Activated CD4-positive, alpha-beta T cell treated with anti-CD3 and anti-CD28 coated beads, Interleukin-2, amount 10 ng/mL, durations not matched to agents 24 days and 14 days (primary cell): ENCODE data around the gene NXPE2. TPM values are rescaled to one million over a fixed set of nuclear protein-coding genes. Genes with fewer than 3 reads are reported as not detected.

ENCODE experiments used
- DNase-seq: peaks from one replicate; pipeline ENCODE4 v3.0.0; 2022
- H3K27ac Mint-ChIP-seq: one replicate; pipeline ENCODE4 v1.8.0; 2022; ENCODE audit warnings: mild to moderate bottlenecking, mixed read lengths
- H3K27me3 Mint-ChIP-seq: one replicate; pipeline ENCODE4 v1.8.0; 2022; ENCODE audit warnings: mixed read lengths
- H3K36me3 Mint-ChIP-seq: one replicate; pipeline ENCODE4 v1.8.0; 2022; ENCODE audit warnings: low read depth, mild to moderate bottlenecking, mixed read lengths
- H3K4me1 Mint-ChIP-seq: one replicate; pipeline ENCODE4 v1.8.0; 2021; ENCODE audit warnings: mixed read lengths
- H3K4me3 Mint-ChIP-seq: one replicate; pipeline ENCODE4 v1.8.0; 2022; ENCODE audit warnings: mild to moderate bottlenecking, moderate library complexity, mixed read lengths
- H3K9me3 Mint-ChIP-seq: one replicate; pipeline ENCODE4 v1.8.0; 2021; ENCODE audit warnings: mixed read lengths
- intact Hi-C: fragments of 100-400 bp; cut with micrococcal nuclease; formaldehyde crosslinking; loops from one replicate; pipeline ENCODE4 v1.15.1; 2023
- total RNA-seq: library from RNA; stranded (reverse); gene quantifications from 2 replicates; pipeline ENCODE4 v1.2.3, GENCODE V29; 2022

Gene NXPE2
- total RNA-seq, 1 donor from 2014 or later, result not detected

- Mint-ChIP-seq H3K4me3 (no peak overlapping the region), H3K27me3 (peaks cover 2% of the 10 kb centered on the region), H3K9me3 (no peaks in the 10 kb centered on the region), H3K27ac (no peak overlapping the region), H3K4me1 (no peaks in the 10 kb centered on the region), H3K36me3 (no peaks in the 10 kb centered on the region)
- intact Hi-C loops, result no loop called here
- no peak for DNase-seq
Measured at GRCh38 chr11:114705280-114706024, 27.1 kb downstream of the NXPE2 start.

- Mint-ChIP-seq H3K27me3 (peaks cover 2% of the 10 kb centered on the region), H3K4me3 (no peak overlapping the region), H3K9me3 (no peaks in the 10 kb centered on the region), H3K4me1 (no peaks in the 10 kb centered on the region), H3K27ac (no peak overlapping the region), H3K36me3 (no peaks in the 10 kb centered on the region)
- intact Hi-C loops, result no loop called here
- no peak for DNase-seq
Measured at GRCh38 chr11:114709960-114710359, 31.6 kb downstream of the NXPE2 start.

- Mint-ChIP-seq H3K4me1 (no peaks in the 10 kb centered on the region), H3K9me3 (no peaks in the 10 kb centered on the region), H3K4me3 (no peak overlapping the region), H3K27me3 (no peaks in the 10 kb centered on the region), H3K27ac (no peak overlapping the region), H3K36me3 (no peaks in the 10 kb centered on the region)
- no peak for DNase-seq
- intact Hi-C loops, result no loop called here
Measured at GRCh38 chr11:114713756-114714155, 35.4 kb downstream of the NXPE2 start.

- intact Hi-C loops, result no loop called here
- H3K9me3 Mint-ChIP-seq, result no peaks in the 10 kb centered on the region
- no peaks in the 10 kb centered on the region for H3K4me1 Mint-ChIP-seq
- DNase-seq, result no peak
- peaks cover 5% of the 10 kb centered on the region for H3K27me3 Mint-ChIP-seq
- no peaks in the 10 kb centered on the region for H3K36me3 Mint-ChIP-seq
- no peak overlapping the region for H3K4me3 Mint-ChIP-seq
- H3K27ac Mint-ChIP-seq, result no peak overlapping the region
Measured at GRCh38 chr11:114719562-114719961, 41.2 kb downstream of the NXPE2 start.

- H3K4me3 Mint-ChIP-seq, result no peak overlapping the region
- intact Hi-C loops, result no loop called here
- no peak for DNase-seq
- H3K27ac Mint-ChIP-seq, result no peak overlapping the region
- H3K9me3 Mint-ChIP-seq, result no peaks in the 10 kb centered on the region
- peaks cover 5% of the 10 kb centered on the region for H3K27me3 Mint-ChIP-seq
- H3K4me1 Mint-ChIP-seq, result no peaks in the 10 kb centered on the region
- H3K36me3 Mint-ChIP-seq, result no peaks in the 10 kb centered on the region
Measured at GRCh38 chr11:114724916-114725524, 46.7 kb downstream of the NXPE2 start.

- H3K27ac Mint-ChIP-seq, result no peak overlapping the region
- peaks cover 5% of the 10 kb centered on the region for H3K27me3 Mint-ChIP-seq
- H3K9me3 Mint-ChIP-seq, result no peaks in the 10 kb centered on the region
- no peaks in the 10 kb centered on the region for H3K36me3 Mint-ChIP-seq
- intact Hi-C loops, result no loop called here
- no peaks in the 10 kb centered on the region for H3K4me1 Mint-ChIP-seq
- DNase-seq, result no peak
- no peak overlapping the region for H3K4me3 Mint-ChIP-seq
Measured at GRCh38 chr11:114725623-114726022, 47.3 kb downstream of the NXPE2 start.

GRCh38 chr11:114736806-114737205 lies 58.5 kb downstream of the NXPE2 start:
- H3K4me1 Mint-ChIP-seq, result no peaks in the 10 kb centered on the region
- no peak overlapping the region for H3K4me3 Mint-ChIP-seq
- no peaks in the 10 kb centered on the region for H3K9me3 Mint-ChIP-seq
- no peak overlapping the region for H3K27ac Mint-ChIP-seq
- peaks cover 3% of the 10 kb centered on the region for H3K27me3 Mint-ChIP-seq
- no peaks in the 10 kb centered on the region for H3K36me3 Mint-ChIP-seq
- intact Hi-C loops, result loop anchor here (5.0 kb wide), 1 partner anchor 1540 kb away; no protein-coding TSS in a partner anchor
- DNase-seq, result no peak

GRCh38 chr11:114738954-114739353 lies 60.6 kb downstream of the NXPE2 start:
- H3K9me3 Mint-ChIP-seq, result no peaks in the 10 kb centered on the region
- peak; percentile 80 for DNase-seq
- peaks cover 3% of the 10 kb centered on the region for H3K27me3 Mint-ChIP-seq
- H3K27ac Mint-ChIP-seq, result no peak overlapping the region
- H3K36me3 Mint-ChIP-seq, result no peaks in the 10 kb centered on the region
- no peak overlapping the region for H3K4me3 Mint-ChIP-seq
- intact Hi-C loops, result loop anchor here (5.0 kb wide), 1 partner anchor 1538 kb away; no protein-coding TSS in a partner anchor
- no peaks in the 10 kb centered on the region for H3K4me1 Mint-ChIP-seq

GRCh38 chr11:114745150-114745671 lies 66.9 kb downstream of the NXPE2 start:
- no peak for DNase-seq
- Mint-ChIP-seq H3K27me3 (peaks cover 3% of the 10 kb centered on the region), H3K27ac (no peak overlapping the region), H3K36me3 (no peaks in the 10 kb centered on the region), H3K4me1 (no peaks in the 10 kb centered on the region), H3K9me3 (no peaks in the 10 kb centered on the region), H3K4me3 (no peak overlapping the region)
- intact Hi-C loops, result no loop called here

GRCh38 chr11:114746013-114746412 lies 67.7 kb downstream of the NXPE2 start:
- Mint-ChIP-seq H3K27ac (no peak overlapping the region), H3K27me3 (peaks cover 3% of the 10 kb centered on the region), H3K9me3 (no peaks in the 10 kb centered on the region), H3K4me3 (no peak overlapping the region), H3K36me3 (no peaks in the 10 kb centered on the region), H3K4me1 (no peaks in the 10 kb centered on the region)
- no peak for DNase-seq
- intact Hi-C loops, result no loop called here

Other genes with a start within 250 kb of the NXPE2 start
- gene REXO2, start 239.1 kb upstream of the NXPE2 start, total RNA-seq, result 98.6 and 99.5 TPM in 2 replicates
- gene NXPE1, start 118.6 kb upstream of the NXPE2 start, total RNA-seq, result not detected in 2 replicates
- not detected in 2 replicates for gene NXPE4, start 82.7 kb upstream of the NXPE2 start, total RNA-seq